Suprapubic skin (tissue), 4 donors: ENCODE measurements around the gene RRP9. TPM values are rescaled to one million over a fixed set of nuclear protein-coding genes. Genes with fewer than 3 reads are reported as not detected.
A peak's percentile ranks its signal among the peaks of the same experiment; 100 is the strongest.

ENCODE experiments used
- DNase-seq, 2 donors: peaks; one replicate each; pipeline ENCODE4 v3.0.0-alpha.2; 2019; ENCODE audit warnings: low spot score in 2 of 2
- H3K27ac ChIP-seq: fragments of 200-600 bp; sonication (generic); one replicate; pipeline ENCODE4 v1.5.1; 2019
- H3K27me3 ChIP-seq: fragments of 200-600 bp; sonication (generic); one replicate; pipeline ENCODE4 v1.5.1; 2019
- H3K36me3 ChIP-seq: fragments of 200-600 bp; sonication (generic); one replicate; pipeline ENCODE4 v1.5.1; 2019
- H3K4me1 ChIP-seq: fragments of 200-600 bp; sonication (generic); one replicate; pipeline ENCODE4 v1.5.1; 2019
- H3K4me3 ChIP-seq: fragments of 200-600 bp; sonication (generic); one replicate; pipeline ENCODE4 v1.5.1; 2019; ENCODE audit warnings: mild to moderate bottlenecking
- H3K9me3 ChIP-seq: fragments of 200-600 bp; sonication (generic); one replicate; pipeline ENCODE4 v1.5.1; 2019
- EP300 ChIP-seq: sonication (generic); formaldehyde crosslinking; IDR thresholded peaks from one replicate; pipeline ENCODE4 v1.6.1; 2017; ENCODE audit warnings: antibody characterized with exemption
- POLR2A ChIP-seq, 2 donors: fragments of 450-650 bp; IDR thresholded peaks; one replicate each; pipeline ENCODE4 v1.6.1; 2017; ENCODE audit warnings: antibody characterized with exemption in 2 of 2, mild to moderate bottlenecking in 2 of 2, moderate library complexity in 2 of 2
- POLR2AphosphoS5 ChIP-seq, 3 donors: sonication (generic); formaldehyde crosslinking; IDR thresholded peaks; one replicate each; pipeline ENCODE4 v1.6.1; 2017; ENCODE audit warnings: antibody characterized with exemption in 3 of 3
- WGBS: methylation state at CpG from one replicate; pipeline ENCODE4 v1.1.5; 2018; 5-methylcytosine and 5-hydroxymethylcytosine counted together
- total RNA-seq, 4 donors: library from RNA; depleted of rRNA; stranded (reverse); fragments of >200 nt; gene quantifications; one replicate each; pipeline ENCODE4 v1.1.0, GENCODE V29; 2016
- TF ChIP-seq, protein P1 (sequence below), 2 donors: fragments of 200-600 bp in 1 of 2; fragments of 450-650 bp in 1 of 2; sonication (generic) in 1 of 2; IDR thresholded peaks; one replicate each; pipeline ENCODE4 v1.5.1; 2016 to 2019; ENCODE audit warnings: antibody characterized with exemption in 2 of 2, mild to moderate bottlenecking in 1 of 2, moderate library complexity in 1 of 2

The RRP9 gene
- total RNA-seq, 4 donors from 2014 or later = 13.4 to 16.7 (median 14.8) TPM

DNA sequence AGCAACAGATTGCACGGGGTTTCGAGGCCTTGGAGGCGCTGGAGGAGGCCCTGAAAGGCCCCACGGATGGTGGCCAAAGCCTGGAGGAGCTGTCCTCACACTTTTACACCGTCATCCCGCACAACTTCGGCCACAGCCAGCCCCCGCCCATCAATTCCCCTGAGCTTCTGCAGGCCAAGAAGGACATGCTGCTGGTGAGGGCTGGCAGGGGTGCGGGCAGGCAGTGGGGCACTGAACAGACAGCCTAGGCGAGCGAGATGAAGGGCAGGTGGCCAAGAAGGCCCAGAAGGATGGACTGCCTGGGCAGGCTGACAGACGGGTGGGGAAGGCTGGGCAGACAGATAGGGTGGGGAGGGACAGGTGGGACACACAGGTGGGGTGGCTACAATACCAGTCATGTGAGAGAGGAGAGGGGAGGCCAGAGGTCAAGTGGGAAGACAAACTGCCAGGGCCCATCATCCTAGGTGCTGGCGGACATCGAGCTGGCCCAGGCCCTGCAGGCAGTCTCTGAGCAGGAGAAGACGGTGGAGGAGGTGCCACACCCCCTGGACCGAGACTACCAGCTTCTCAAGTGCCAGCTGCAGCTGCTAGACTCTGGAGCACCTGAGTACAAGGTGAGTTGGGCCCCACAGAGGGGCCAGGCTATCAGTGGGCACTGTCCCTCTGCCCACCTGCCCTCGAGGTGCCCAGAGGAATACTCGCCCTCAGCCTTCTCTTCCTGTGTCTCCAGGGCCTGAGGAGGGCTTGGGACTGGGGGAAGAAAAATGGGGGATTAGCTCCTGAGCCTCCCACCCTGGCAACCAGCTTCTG lies 3.5 kb upstream of the RRP9 start:
- H3K27ac ChIP-seq = no peak overlapping the region
- DNase-seq = peak in 1 of 2 donors; percentile 57
- 89% methylated on average over 18 of the region's 18 CpGs for WGBS
- H3K36me3 ChIP-seq = peaks cover 9% of the 10 kb centered on the region
- TF ChIP-seq, protein P1, sequence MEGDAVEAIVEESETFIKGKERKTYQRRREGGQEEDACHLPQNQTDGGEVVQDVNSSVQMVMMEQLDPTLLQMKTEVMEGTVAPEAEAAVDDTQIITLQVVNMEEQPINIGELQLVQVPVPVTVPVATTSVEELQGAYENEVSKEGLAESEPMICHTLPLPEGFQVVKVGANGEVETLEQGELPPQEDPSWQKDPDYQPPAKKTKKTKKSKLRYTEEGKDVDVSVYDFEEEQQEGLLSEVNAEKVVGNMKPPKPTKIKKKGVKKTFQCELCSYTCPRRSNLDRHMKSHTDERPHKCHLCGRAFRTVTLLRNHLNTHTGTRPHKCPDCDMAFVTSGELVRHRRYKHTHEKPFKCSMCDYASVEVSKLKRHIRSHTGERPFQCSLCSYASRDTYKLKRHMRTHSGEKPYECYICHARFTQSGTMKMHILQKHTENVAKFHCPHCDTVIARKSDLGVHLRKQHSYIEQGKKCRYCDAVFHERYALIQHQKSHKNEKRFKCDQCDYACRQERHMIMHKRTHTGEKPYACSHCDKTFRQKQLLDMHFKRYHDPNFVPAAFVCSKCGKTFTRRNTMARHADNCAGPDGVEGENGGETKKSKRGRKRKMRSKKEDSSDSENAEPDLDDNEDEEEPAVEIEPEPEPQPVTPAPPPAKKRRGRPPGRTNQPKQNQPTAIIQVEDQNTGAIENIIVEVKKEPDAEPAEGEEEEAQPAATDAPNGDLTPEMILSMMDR (IDR thresholded peaks at IDR 0.05) = no peak
- TF ChIP-seq POLR2A (IDR thresholded peaks at IDR 0.05) = no peak
- H3K4me3 ChIP-seq = no peak overlapping the region
- H3K27me3 ChIP-seq = no peaks in the 10 kb centered on the region
- H3K9me3 ChIP-seq = no peaks in the 10 kb centered on the region
- peaks cover 28% of the 10 kb centered on the region for H3K4me1 ChIP-seq

DNA sequence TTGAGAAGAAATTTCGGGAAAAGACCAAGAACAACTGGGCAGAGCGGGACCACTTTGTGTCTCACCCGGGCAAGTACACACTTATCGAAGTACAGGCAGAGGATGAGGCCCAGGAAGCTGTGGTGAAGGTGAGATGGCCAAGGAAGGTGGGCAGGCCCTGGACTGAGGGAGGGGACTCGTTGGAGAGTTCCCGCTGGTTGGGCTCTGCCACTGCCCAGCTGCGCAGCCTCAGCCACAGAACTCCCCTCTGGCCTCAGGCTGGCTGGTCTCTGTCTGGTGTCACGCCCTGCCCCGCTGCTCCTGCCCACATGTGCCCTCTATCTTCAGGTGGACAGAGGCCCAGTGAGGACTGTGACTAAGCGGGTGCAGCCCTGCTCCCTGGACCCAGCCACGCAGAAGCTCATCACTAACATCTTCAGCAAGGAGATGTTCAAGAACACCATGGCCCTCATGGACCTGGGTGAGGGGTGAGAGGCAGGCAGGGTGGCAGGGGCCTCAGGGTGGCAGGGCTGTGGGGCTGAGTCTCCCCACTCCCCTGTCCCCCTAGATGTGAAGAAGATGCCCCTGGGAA lies 2.8 kb upstream of the RRP9 start:
- 88% methylated on average over 9 of the region's 11 CpGs for WGBS
- Histone ChIP-seq H3K36me3 (peaks cover 9% of the 10 kb centered on the region), H3K4me3 (no peak overlapping the region), H3K9me3 (no peaks in the 10 kb centered on the region), H3K27me3 (no peaks in the 10 kb centered on the region), H3K27ac (no peak overlapping the region), H3K4me1 (peaks cover 34% of the 10 kb centered on the region)
- TF ChIP-seq POLR2AphosphoS5 (IDR thresholded peaks at IDR 0.05) (no peak), POLR2A (IDR thresholded peaks at IDR 0.05) (no peak), EP300 (no peak)
- TF ChIP-seq, protein P1 (IDR thresholded peaks at IDR 0.05) = no peak
- peak in 1 of 2 donors; percentile 56 for DNase-seq

DNA sequence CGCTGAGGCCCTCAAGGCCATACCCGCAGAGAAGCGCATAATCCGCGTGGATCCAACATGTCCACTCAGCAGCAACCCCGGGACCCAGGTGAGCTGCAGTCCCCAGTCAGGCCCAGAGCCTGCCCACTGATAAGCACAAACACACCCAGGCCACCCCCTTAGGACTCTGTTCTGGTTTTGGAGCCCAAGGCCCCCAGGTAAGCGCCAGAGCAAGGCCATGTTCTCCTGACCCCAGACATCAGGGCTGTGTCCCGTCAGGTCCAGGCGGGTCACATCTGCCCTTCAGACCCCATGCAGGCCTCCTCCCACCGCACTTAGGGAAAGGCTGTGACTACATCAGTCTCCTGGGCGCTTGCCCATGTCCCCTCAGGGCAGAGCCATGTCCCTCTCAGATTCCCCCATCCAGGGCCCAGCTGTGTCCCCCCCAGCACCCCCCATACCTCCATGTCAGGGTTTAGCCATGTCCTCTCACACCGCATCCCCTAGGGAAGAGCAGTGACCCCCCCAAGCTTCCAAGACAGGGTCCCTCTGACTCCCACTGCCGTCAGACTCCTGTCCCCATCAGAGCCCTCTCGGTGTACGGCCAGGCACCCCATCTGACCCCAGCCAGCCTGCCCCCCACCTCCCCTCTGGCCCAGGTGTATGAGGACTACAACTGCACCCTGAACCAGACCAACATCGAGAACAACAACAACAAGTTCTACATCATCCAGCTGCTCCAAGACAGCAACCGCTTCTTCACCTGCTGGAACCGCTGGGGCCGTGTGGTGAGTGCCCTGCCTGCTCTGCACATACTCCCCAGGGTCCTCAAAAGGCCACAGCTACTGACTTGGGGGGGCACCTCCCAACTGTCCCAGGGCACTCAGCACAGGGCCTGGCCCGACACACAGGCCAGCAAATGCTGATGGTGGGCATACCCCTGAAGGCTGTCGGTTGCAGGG lies 2.0 kb upstream of the RRP9 start:
- peak overlapping the region; percentile 82 for H3K4me3 ChIP-seq
- H3K36me3 ChIP-seq = peaks cover 12% of the 10 kb centered on the region
- no peaks in the 10 kb centered on the region for H3K27me3 ChIP-seq
- WGBS = 97% methylated on average over 17 of the region's 21 CpGs
- H3K27ac ChIP-seq = peak overlapping the region; percentile 90
- no peaks in the 10 kb centered on the region for H3K9me3 ChIP-seq
- peaks cover 34% of the 10 kb centered on the region for H3K4me1 ChIP-seq
- peak; percentile 67 to 79 for DNase-seq
- TF ChIP-seq POLR2A (IDR thresholded peaks at IDR 0.05) = no peak
- TF ChIP-seq, protein P1 (IDR thresholded peaks at IDR 0.05) = no peak
- TF ChIP-seq EP300 = no peak
- no peak for TF ChIP-seq POLR2AphosphoS5 (IDR thresholded peaks at IDR 0.05)

DNA sequence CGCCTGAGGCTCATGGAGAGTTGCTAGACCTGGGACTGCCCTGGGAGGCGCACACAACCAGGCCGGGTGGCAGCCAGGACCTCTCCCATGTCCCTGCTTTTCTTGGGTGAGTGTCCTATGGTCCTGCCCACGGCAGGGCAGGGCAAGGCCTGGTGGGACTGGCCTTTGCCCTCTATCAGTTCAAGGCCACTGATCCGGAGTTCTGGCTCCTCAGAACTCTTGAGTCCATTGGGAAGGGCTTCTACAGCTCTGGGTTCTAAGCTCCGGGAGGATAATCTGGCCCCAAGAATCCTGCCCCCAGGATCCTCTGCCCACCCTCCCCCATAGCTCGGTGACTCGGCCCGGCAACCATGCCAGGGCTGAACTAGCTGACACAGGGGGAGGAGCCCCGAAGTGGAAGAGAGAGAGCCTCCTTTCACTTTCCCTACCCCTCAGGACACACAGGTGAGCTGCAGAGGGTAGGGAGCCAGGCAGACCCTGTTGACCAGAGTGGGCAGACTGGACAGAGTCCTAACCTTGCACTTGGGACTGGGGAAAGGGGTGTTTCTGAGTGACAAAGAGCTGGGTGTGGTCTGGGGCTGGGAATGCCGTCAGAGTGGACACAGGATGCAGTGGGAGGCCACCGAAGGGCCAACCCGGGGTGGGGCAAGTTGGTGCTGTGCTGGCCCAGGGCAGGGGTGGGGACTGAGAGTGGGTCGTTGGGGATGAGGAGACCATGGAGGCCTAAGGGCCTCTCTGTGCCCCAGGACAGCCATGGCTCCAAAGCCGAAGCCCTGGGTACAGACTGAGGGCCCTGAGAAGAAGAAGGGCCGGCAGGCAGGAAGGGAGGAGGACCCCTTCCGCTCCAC lies 1.1 kb upstream of the RRP9 start:
- H3K4me1 ChIP-seq = peaks cover 34% of the 10 kb centered on the region
- TF ChIP-seq POLR2A (IDR thresholded peaks at IDR 0.05) = no peak
- no peak for TF ChIP-seq EP300
- TF ChIP-seq POLR2AphosphoS5 (IDR thresholded peaks at IDR 0.05) = no peak
- TF ChIP-seq, protein P1 (IDR thresholded peaks at IDR 0.05) = no peak
- no peaks in the 10 kb centered on the region for H3K9me3 ChIP-seq
- peak overlapping the region; percentile 82 for H3K4me3 ChIP-seq
- peaks cover 13% of the 10 kb centered on the region for H3K36me3 ChIP-seq
- DNase-seq = peak; percentile 79 to 81
- no peaks in the 10 kb centered on the region for H3K27me3 ChIP-seq
- 51% methylated on average over 8 of the region's 17 CpGs for WGBS
- peak overlapping the region; percentile 90 for H3K27ac ChIP-seq
